Keratinocyte (primary cell): ENCODE measurements around the gene NFATC1. TPM values are rescaled to one million over a fixed set of nuclear protein-coding genes. Genes with fewer than 3 reads are reported as not detected.

Experiments
- DNase-seq: peaks from one replicate; pipeline ENCODE4 v3.0.0-alpha.2; 2011; ENCODE audit warnings: low read depth, missing footprints, low spot score
- FAIRE-seq: peaks from 2 replicates; lab custom pipeline; 2011; peaks lifted over from hg19 to GRCh38; lab: Jason Lieb, UNC
- H2AFZ ChIP-seq: 2 replicates; pipeline ENCODE4 v1.6.0; 2012; ENCODE audit warnings: low read length, control low read depth, inconsistent platforms; ENCODE audit not compliant: control insufficient read depth
- H3K27ac ChIP-seq: 2 replicates; pipeline ENCODE4 v1.5.1; 2011; ENCODE audit warnings: low read length; ENCODE audit not compliant: control insufficient read depth, insufficient read depth
- H3K27me3 ChIP-seq: 3 replicates; pipeline ENCODE4 v1.6.0; 2011; ENCODE audit warnings: low read length; ENCODE audit not compliant: control insufficient read depth, insufficient read depth; ENCODE audit errors: extremely low read depth
- H3K36me3 ChIP-seq, 2 experiments: 2 replicates in 1 of 2; 3 replicates in 1 of 2; pipeline ENCODE4 v1.5.1; 2011; ENCODE audit warnings: low read length in 2 of 2, mild to moderate bottlenecking in 1 of 2; ENCODE audit not compliant: control insufficient read depth in 2 of 2, insufficient read depth in 2 of 2; ENCODE audit errors: extremely low read depth in 1 of 2
- H3K4me1 ChIP-seq: 3 replicates; pipeline ENCODE4 v1.5.1; 2011; ENCODE audit warnings: low read length; ENCODE audit not compliant: control insufficient read depth, insufficient read depth; ENCODE audit errors: extremely low read depth
- H3K4me2 ChIP-seq: 3 replicates; pipeline ENCODE4 v1.6.0; 2011; ENCODE audit warnings: low read depth, low read length; ENCODE audit not compliant: control insufficient read depth, insufficient read depth; ENCODE audit errors: extremely low read depth
- H3K4me3 ChIP-seq, 3 experiments: fragments of 200-600 bp in 1 of 3; sonication (generic) in 1 of 3; 2 replicates in 2 of 3; 3 replicates in 1 of 3; pipeline ENCODE4 v1.5.1; 2011 to 2016; ENCODE audit warnings: low read length in 3 of 3, mild to moderate bottlenecking in 3 of 3, control low read depth in 2 of 3, inconsistent platforms in 1 of 3, low read depth in 1 of 3, mixed read lengths in 1 of 3, mixed run types in 1 of 3, moderate library complexity in 1 of 3; ENCODE audit not compliant: control insufficient read depth in 2 of 3, insufficient read depth in 2 of 3; ENCODE audit errors: extremely low read depth in 1 of 3
- H3K79me2 ChIP-seq: 2 replicates; pipeline ENCODE4 v1.6.0; 2012; ENCODE audit warnings: low read length; ENCODE audit not compliant: control insufficient read depth, insufficient read depth
- H3K9ac ChIP-seq: 3 replicates; pipeline ENCODE4 v1.6.0; 2011; ENCODE audit warnings: low read length; ENCODE audit not compliant: control insufficient read depth, insufficient read depth; ENCODE audit errors: extremely low read depth
- H3K9me1 ChIP-seq: 3 replicates; pipeline ENCODE4 v1.6.0; 2011; ENCODE audit warnings: low read length; ENCODE audit not compliant: control insufficient read depth, insufficient read depth; ENCODE audit errors: extremely low read depth
- H3K9me3 ChIP-seq: 2 replicates; pipeline ENCODE4 v1.5.1; 2012; ENCODE audit warnings: low read depth, low read length; ENCODE audit not compliant: control insufficient read depth
- H4K20me1 ChIP-seq: 3 replicates; pipeline ENCODE4 v1.6.0; 2011; ENCODE audit warnings: low read length; ENCODE audit not compliant: control insufficient read depth, insufficient read depth; ENCODE audit errors: extremely low read depth
- CTCF ChIP-seq, 3 experiments: IDR thresholded peaks in 1 of 3; conservative IDR thresholded peaks in 1 of 3; optimal IDR thresholded peaks in 1 of 3; 2 replicates in 2 of 3; 3 replicates in 1 of 3; pipeline versions ENCODE3 to v1.5.1; 2011; ENCODE audit warnings: low read length in 3 of 3, mild to moderate bottlenecking in 3 of 3, moderate library complexity in 2 of 3, control low read depth in 1 of 3, inconsistent platforms in 1 of 3; ENCODE audit not compliant: insufficient read depth in 2 of 3; ENCODE audit errors: extremely low read depth in 1 of 3
- EZH2 ChIP-seq: IDR thresholded peaks from one replicate; pipeline ENCODE4 v1.6.1; 2012; ENCODE audit warnings: inconsistent platforms, mild to moderate bottlenecking, low read length, moderate library complexity
- dilution Hi-C: fragments of 300-500 bp; cut with MboI; formaldehyde crosslinking; loops from one replicate; pipeline ENCODE4 v1.7.0; 2020; ENCODE audit warnings: low sequenced_read_pairs; ENCODE audit not compliant: extremely low pct_ligation_motif_present
- polyA plus RNA-seq, 5 experiments: library from polyadenylated mRNA; depleted of rRNA in 3 of 5; stranded (reverse) in 3 of 5; stranded (forward) in 1 of 5; unstranded in 1 of 5; fragments of >200 nt; gene quantifications; 1 replicate in 1 of 5; 2 replicates in 3 of 5; 3 replicates in 1 of 5; pipeline versions ENCODE4 v1.2.1 to v1.2.3, GENCODE V29; 2011 to 2012; ENCODE audit warnings: missing spikeins in 2 of 5, low read depth in 1 of 5, low replicate concordance in 1 of 5

Gene NFATC1
- polyA plus RNA-seq, 1 donor (not counting 4 experiments of a cell fraction or from before 2014, with no cell fraction given): 0.77 TPM

DNA sequence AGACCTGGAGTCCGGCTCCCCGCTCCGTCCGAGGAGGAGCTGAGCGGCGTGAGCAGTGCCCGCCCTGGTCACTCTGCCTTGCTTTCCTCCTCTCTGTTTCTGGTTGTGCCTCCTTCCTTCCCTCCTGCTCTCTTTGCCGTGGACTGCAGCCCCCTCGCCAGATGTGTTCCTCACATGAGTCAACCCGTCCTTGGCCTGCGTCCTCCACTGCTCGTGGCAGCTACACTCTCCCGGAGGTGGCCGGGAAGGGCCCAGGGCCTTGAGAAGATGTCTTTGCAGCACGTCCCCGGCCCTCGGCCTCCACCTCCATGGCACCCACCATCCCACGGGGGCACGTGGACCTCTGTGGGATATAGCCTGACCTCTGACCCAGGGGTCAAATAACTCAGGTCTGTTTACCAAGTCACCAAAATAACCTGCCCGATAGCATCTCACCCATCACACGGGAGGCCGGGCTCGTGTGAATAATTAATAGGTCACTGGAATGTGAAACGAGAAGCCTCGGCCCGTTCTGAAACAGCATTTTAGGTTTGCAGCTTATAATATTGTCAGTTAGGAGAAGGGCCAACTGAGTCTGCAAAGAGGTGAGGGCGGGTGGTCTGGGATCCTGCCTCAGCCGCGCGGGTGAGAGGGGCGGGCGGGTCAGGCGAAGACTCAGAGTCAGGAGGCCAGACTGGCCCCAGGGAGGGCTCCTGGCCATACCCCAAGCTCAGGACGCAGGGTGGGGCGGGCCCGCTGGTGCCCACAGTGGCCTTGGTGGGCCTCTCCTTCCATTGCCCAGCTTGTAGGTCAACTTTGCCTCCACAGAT is 42.6 kb downstream of the NFATC1 start:
- Histone ChIP-seq H3K4me3 (no peak overlapping the region), H2AFZ (no peak overlapping the region), H3K9ac (no peak overlapping the region), H3K27ac (no peak overlapping the region), H3K4me1 (no peaks in the 10 kb centered on the region), H3K79me2 (no peaks in the 10 kb centered on the region), H3K9me3 (no peaks in the 10 kb centered on the region), H3K27me3 (no peaks in the 10 kb centered on the region), H3K36me3 (no peaks in the 10 kb centered on the region), H3K9me1 (no peaks in the 10 kb centered on the region), H3K4me2 (no peak overlapping the region), H4K20me1 (no peaks in the 10 kb centered on the region)
- TF ChIP-seq CTCF (optimal IDR thresholded peaks at IDR 0.05 in 1 of 3, IDR thresholded peaks at IDR 0.05 in 1 of 3, conservative IDR thresholded peaks at IDR 0.05 in 1 of 3; ENCODE audit: extremely low read depth in 1 of 3, insufficient read depth in 2 of 3, low read length in 3 of 3) (no peak), EZH2 (no peak)
- DNase-seq (no peak), FAIRE-seq (no peak)
- dilution Hi-C loops: no loop called here

DNA sequence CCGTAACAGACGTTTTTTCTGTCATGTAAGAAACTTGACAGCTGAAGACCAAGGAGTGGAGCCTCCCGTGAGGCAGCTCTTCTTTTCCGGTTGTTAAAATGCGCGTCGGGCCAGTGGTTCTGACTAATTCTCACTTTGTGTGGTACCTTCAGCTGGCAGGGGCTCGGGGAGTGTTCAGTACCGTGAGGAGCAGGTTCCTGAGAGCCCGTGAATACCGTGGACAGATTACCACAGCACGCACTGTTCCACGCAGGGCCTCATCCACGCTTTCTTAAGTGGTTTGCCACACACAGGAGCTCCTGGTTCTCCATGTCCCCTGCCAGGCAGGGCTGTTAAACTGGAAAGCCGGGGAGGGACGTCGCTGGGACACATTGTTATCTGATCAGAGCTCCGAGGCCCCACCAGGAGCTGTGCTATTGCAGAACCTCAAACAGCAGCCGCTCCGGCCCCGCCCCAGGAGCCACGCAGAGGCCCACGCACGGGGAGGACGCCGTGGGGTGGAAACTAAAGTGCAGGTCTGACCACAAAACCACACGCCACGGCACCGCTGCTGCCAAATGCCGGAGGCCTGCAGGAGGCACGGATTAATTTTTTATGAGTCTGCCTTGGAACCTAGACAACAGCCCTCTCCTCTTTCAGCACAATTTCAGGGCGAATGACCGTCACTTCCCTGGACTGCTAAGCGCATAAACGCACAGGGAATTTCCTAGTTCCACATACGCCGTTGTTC is 43.3 kb downstream of the NFATC1 start:
- Histone ChIP-seq H3K4me2 (no peak overlapping the region), H3K4me3 (no peak overlapping the region), H3K9me1 (no peaks in the 10 kb centered on the region), H4K20me1 (no peaks in the 10 kb centered on the region), H3K9ac (no peak overlapping the region), H3K79me2 (no peaks in the 10 kb centered on the region), H3K4me1 (no peaks in the 10 kb centered on the region), H3K27ac (no peak overlapping the region), H3K36me3 (no peaks in the 10 kb centered on the region), H2AFZ (no peak overlapping the region), H3K27me3 (no peaks in the 10 kb centered on the region), H3K9me3 (no peaks in the 10 kb centered on the region)
- DNase-seq: no peak
- no peak for FAIRE-seq
- dilution Hi-C loops: no loop called here
- TF ChIP-seq EZH2: no peak
- TF ChIP-seq CTCF (optimal IDR thresholded peaks at IDR 0.05 in 1 of 3, IDR thresholded peaks at IDR 0.05 in 1 of 3, conservative IDR thresholded peaks at IDR 0.05 in 1 of 3; ENCODE audit: extremely low read depth in 1 of 3, insufficient read depth in 2 of 3, low read length in 3 of 3): no peak
